Memory B cell (primary cell): ENCODE data around the gene CDH13.
A peak's percentile ranks its signal among the peaks of the same experiment; 100 is the strongest.

Source experiments
- ATAC-seq: fragments of 150-1000 bp; cut with Tn5 transposase; 2 replicates; pipeline ENCODE4 v1.10.0; 2021; ENCODE audit warnings: low read depth, mild to moderate bottlenecking, moderate library complexity
- DNase-seq, 2 donors: peaks; one replicate each; pipeline ENCODE4 v3.0.0; 2022; ENCODE audit warnings: low spot score in 2 of 2
- H3K27ac Mint-ChIP-seq: one replicate; pipeline ENCODE4 v1.8.0; 2022; ENCODE audit warnings: mild to moderate bottlenecking, moderate library complexity, mixed read lengths
- H3K27me3 Mint-ChIP-seq: one replicate; pipeline ENCODE4 v1.8.0; 2022; ENCODE audit warnings: mixed read lengths
- H3K36me3 Mint-ChIP-seq: one replicate; pipeline ENCODE4 v1.8.0; 2022; ENCODE audit warnings: mild to moderate bottlenecking, mixed read lengths
- H3K4me1 Mint-ChIP-seq: one replicate; pipeline ENCODE4 v1.8.0; 2022; ENCODE audit warnings: mixed read lengths
- H3K4me3 Mint-ChIP-seq: one replicate; pipeline ENCODE4 v1.8.0; 2022; ENCODE audit warnings: mild to moderate bottlenecking, moderate library complexity, mixed read lengths
- H3K9me3 Mint-ChIP-seq: one replicate; pipeline ENCODE4 v1.8.0; 2022; ENCODE audit warnings: mixed read lengths

Gene CDH13

GRCh38 chr16:82793528-82794245, 166.9 kb downstream of the CDH13 start:
- no peaks in the 10 kb centered on the region for H3K9me3 Mint-ChIP-seq
- peaks cover 2% of the 10 kb centered on the region for H3K4me1 Mint-ChIP-seq
- no peak for ATAC-seq
- no peaks in the 10 kb centered on the region for H3K36me3 Mint-ChIP-seq
- no peak for DNase-seq
- H3K27me3 Mint-ChIP-seq, result peaks cover 1% of the 10 kb centered on the region
- H3K4me3 Mint-ChIP-seq, result no peak overlapping the region
- no peak overlapping the region for H3K27ac Mint-ChIP-seq

- H3K4me3 Mint-ChIP-seq, result no peak overlapping the region
- no peaks in the 10 kb centered on the region for H3K9me3 Mint-ChIP-seq
These were observed 169.3 kb downstream of the CDH13 start for GRCh38 chr16:82796047-82796446.

GRCh38 chr16:82801361-82801760, 174.6 kb downstream of the CDH13 start:
- ATAC-seq, result no peak
- H3K4me3 Mint-ChIP-seq, result no peak overlapping the region

More at GRCh38 chr16:82796047-82796446, 169.3 kb downstream of the CDH13 start:
- Mint-ChIP-seq H3K36me3 (no peaks in the 10 kb centered on the region), H3K27ac (no peak overlapping the region), H3K4me1 (peaks cover 2% of the 10 kb centered on the region), H3K27me3 (peaks cover 2% of the 10 kb centered on the region)
- DNase-seq (no peak), ATAC-seq (peak; percentile 64)

GRCh38 chr16:82805866-82806265, 179.1 kb downstream of the CDH13 start:
- Mint-ChIP-seq H3K27ac (no peak overlapping the region), H3K4me3 (no peak overlapping the region), H3K4me1 (no peaks in the 10 kb centered on the region), H3K36me3 (no peaks in the 10 kb centered on the region), H3K27me3 (peaks cover 5% of the 10 kb centered on the region), H3K9me3 (no peaks in the 10 kb centered on the region)
- ATAC-seq (no peak), DNase-seq (no peak)

More at GRCh38 chr16:82801361-82801760, 174.6 kb downstream of the CDH13 start:
- H3K9me3 Mint-ChIP-seq, result no peaks in the 10 kb centered on the region
- no peaks in the 10 kb centered on the region for H3K4me1 Mint-ChIP-seq
- H3K27ac Mint-ChIP-seq, result no peak overlapping the region
- H3K36me3 Mint-ChIP-seq, result no peaks in the 10 kb centered on the region
- no peak for DNase-seq
- peaks cover 5% of the 10 kb centered on the region for H3K27me3 Mint-ChIP-seq

GRCh38 chr16:82807311-82807710, 180.5 kb downstream of the CDH13 start:
- DNase-seq, result no peak
- Mint-ChIP-seq H3K4me1 (no peaks in the 10 kb centered on the region), H3K27ac (no peak overlapping the region), H3K9me3 (no peaks in the 10 kb centered on the region), H3K27me3 (peaks cover 4% of the 10 kb centered on the region), H3K36me3 (no peaks in the 10 kb centered on the region), H3K4me3 (no peak overlapping the region)
- no peak for ATAC-seq

GRCh38 chr16:82808036-82808435, 181.3 kb downstream of the CDH13 start:
- no peaks in the 10 kb centered on the region for H3K9me3 Mint-ChIP-seq
- peaks cover 4% of the 10 kb centered on the region for H3K27me3 Mint-ChIP-seq
- no peak overlapping the region for H3K27ac Mint-ChIP-seq
- DNase-seq (no peak), ATAC-seq (no peak)
- H3K4me1 Mint-ChIP-seq, result no peaks in the 10 kb centered on the region
- no peaks in the 10 kb centered on the region for H3K36me3 Mint-ChIP-seq
- H3K4me3 Mint-ChIP-seq, result no peak overlapping the region

- Mint-ChIP-seq H3K9me3 (no peaks in the 10 kb centered on the region), H3K27ac (no peak overlapping the region), H3K4me1 (no peaks in the 10 kb centered on the region), H3K4me3 (no peak overlapping the region), H3K27me3 (peaks cover 4% of the 10 kb centered on the region), H3K36me3 (no peaks in the 10 kb centered on the region)
- no peak for ATAC-seq
- DNase-seq, result no peak
These were observed 183.3 kb downstream of the CDH13 start for GRCh38 chr16:82810077-82810476.

GRCh38 chr16:82814059-82814458, 187.3 kb downstream of the CDH13 start:
- no peaks in the 10 kb centered on the region for H3K9me3 Mint-ChIP-seq
- DNase-seq (no peak), ATAC-seq (no peak)

GRCh38 chr16:82819286-82819685, 192.5 kb downstream of the CDH13 start:
- ATAC-seq, result no peak
- Mint-ChIP-seq H3K27ac (no peak overlapping the region), H3K27me3 (peaks cover 7% of the 10 kb centered on the region), H3K36me3 (no peaks in the 10 kb centered on the region), H3K4me1 (no peaks in the 10 kb centered on the region), H3K4me3 (no peak overlapping the region), H3K9me3 (no peaks in the 10 kb centered on the region)
- no peak for DNase-seq

More at GRCh38 chr16:82814059-82814458, 187.3 kb downstream of the CDH13 start:
- H3K4me1 Mint-ChIP-seq, result no peaks in the 10 kb centered on the region
- peaks cover 10% of the 10 kb centered on the region for H3K27me3 Mint-ChIP-seq
- no peak overlapping the region for H3K27ac Mint-ChIP-seq
- H3K4me3 Mint-ChIP-seq, result no peak overlapping the region
- H3K36me3 Mint-ChIP-seq, result no peaks in the 10 kb centered on the region

- H3K27me3 Mint-ChIP-seq, result peaks cover 7% of the 10 kb centered on the region
- no peaks in the 10 kb centered on the region for H3K36me3 Mint-ChIP-seq
These were observed 194.1 kb downstream of the CDH13 start for GRCh38 chr16:82820855-82821254.

GRCh38 chr16:82824408-82824807, 197.6 kb downstream of the CDH13 start:
- Mint-ChIP-seq H3K36me3 (no peaks in the 10 kb centered on the region), H3K4me3 (no peak overlapping the region), H3K9me3 (no peaks in the 10 kb centered on the region), H3K27me3 (peaks cover 5% of the 10 kb centered on the region), H3K27ac (no peak overlapping the region), H3K4me1 (no peaks in the 10 kb centered on the region)
- ATAC-seq (no peak), DNase-seq (no peak)

More at GRCh38 chr16:82820855-82821254, 194.1 kb downstream of the CDH13 start:
- Mint-ChIP-seq H3K4me1 (no peaks in the 10 kb centered on the region), H3K9me3 (no peaks in the 10 kb centered on the region), H3K4me3 (no peak overlapping the region), H3K27ac (no peak overlapping the region)
- DNase-seq (no peak), ATAC-seq (no peak)

GRCh38 chr16:82829301-82829700, 202.5 kb downstream of the CDH13 start:
- ATAC-seq, result no peak
- Mint-ChIP-seq H3K27me3 (peaks cover 5% of the 10 kb centered on the region), H3K4me1 (no peaks in the 10 kb centered on the region), H3K9me3 (no peaks in the 10 kb centered on the region), H3K4me3 (no peak overlapping the region), H3K36me3 (no peaks in the 10 kb centered on the region), H3K27ac (no peak overlapping the region)
- no peak for DNase-seq

GRCh38 chr16:82830944-82831343, 204.2 kb downstream of the CDH13 start:
- Mint-ChIP-seq H3K27me3 (peaks cover 5% of the 10 kb centered on the region), H3K4me1 (no peaks in the 10 kb centered on the region), H3K9me3 (no peaks in the 10 kb centered on the region), H3K27ac (no peak overlapping the region), H3K36me3 (no peaks in the 10 kb centered on the region), H3K4me3 (no peak overlapping the region)
- ATAC-seq (no peak), DNase-seq (no peak)

GRCh38 chr16:82832821-82833220, 206.1 kb downstream of the CDH13 start:
- ATAC-seq, result no peak
- peaks cover 3% of the 10 kb centered on the region for H3K27me3 Mint-ChIP-seq
- H3K4me1 Mint-ChIP-seq, result no peaks in the 10 kb centered on the region
- no peak overlapping the region for H3K27ac Mint-ChIP-seq
- no peak for DNase-seq
- no peak overlapping the region for H3K4me3 Mint-ChIP-seq
- no peaks in the 10 kb centered on the region for H3K9me3 Mint-ChIP-seq
- H3K36me3 Mint-ChIP-seq, result no peaks in the 10 kb centered on the region

- Mint-ChIP-seq H3K4me1 (no peaks in the 10 kb centered on the region), H3K27ac (no peak overlapping the region), H3K4me3 (no peak overlapping the region)
These were observed 206.7 kb downstream of the CDH13 start for GRCh38 chr16:82833378-82833993.

More at GRCh38 chr16:82833378-82833993, 206.7 kb downstream of the CDH13 start:
- Mint-ChIP-seq H3K27me3 (peaks cover 3% of the 10 kb centered on the region), H3K36me3 (no peaks in the 10 kb centered on the region), H3K9me3 (no peaks in the 10 kb centered on the region)
- DNase-seq (no peak), ATAC-seq (no peak)
